Endothelial cell of umbilical vein (primary cell): ENCODE measurements around the gene MINDY4. TPM values are rescaled to one million over a fixed set of nuclear protein-coding genes. Genes with fewer than 3 reads are reported as not detected.

Experiments used
- BruUV-seq: library from RNA; stranded (reverse); fragments of 400-500 nt; replicated peaks from 2 replicates; lab custom pipeline; 2021; lab: Mats Ljungman, UMichigan
- CTCF ChIA-PET: fragments of 300-600, 350-600 bp; sonication (Branson Sonifier 250); formaldehyde crosslinking; loops from one replicate; lab custom pipeline; 2021; ENCODE audit warnings: antibody characterized with exemption, inconsistent platforms; lab: Charles Lee
- POLR2A ChIA-PET: fragments of 300-600, 350-600 bp; sonication (Branson Sonifier 250); formaldehyde crosslinking; loops from one replicate; lab custom pipeline; 2021; ENCODE audit warnings: antibody characterized with exemption, inconsistent platforms; lab: Charles Lee
- DNase-seq: peaks from one replicate; pipeline ENCODE4 v3.0.0-alpha.2; 2011; ENCODE audit warnings: low read depth, low spot score
- FAIRE-seq: peaks from 2 replicates; lab custom pipeline; 2011; peaks lifted over from hg19 to GRCh38; lab: Jason Lieb, UNC
- H2AFZ ChIP-seq: 2 replicates; pipeline ENCODE4 v1.6.0; 2012; ENCODE audit warnings: low read depth, low read length, control low read depth, inconsistent platforms
- H3K27ac ChIP-seq: 2 replicates; pipeline ENCODE4 v1.5.1; 2011; ENCODE audit warnings: low read depth, mild to moderate bottlenecking, control low read depth, low read length, moderate library complexity; ENCODE audit not compliant: insufficient read depth
- H3K27me3 ChIP-seq, 2 experiments: 2 replicates each; pipeline versions ENCODE4 v1.6.0 to v1.6.1; 2011; ENCODE audit warnings: low read length in 2 of 2, mixed read lengths in 1 of 2; ENCODE audit not compliant: control insufficient read depth in 2 of 2, insufficient read depth in 2 of 2
- H3K36me3 ChIP-seq, 2 experiments: 2 replicates in 1 of 2; 3 replicates in 1 of 2; pipeline ENCODE4 v1.5.1; 2011; ENCODE audit warnings: low read length in 2 of 2, mild to moderate bottlenecking in 1 of 2, moderate library complexity in 1 of 2; ENCODE audit not compliant: control insufficient read depth in 2 of 2, insufficient read depth in 2 of 2; ENCODE audit errors: extremely low read depth in 1 of 2
- H3K4me1 ChIP-seq: 3 replicates; pipeline ENCODE4 v1.5.1; 2011; ENCODE audit warnings: mild to moderate bottlenecking, low read length; ENCODE audit not compliant: control insufficient read depth, insufficient read depth; ENCODE audit errors: extremely low read depth
- H3K4me2 ChIP-seq: 2 replicates; pipeline ENCODE4 v1.6.1; 2011; ENCODE audit warnings: low read length, control low read depth, mixed read lengths; ENCODE audit not compliant: insufficient read depth
- H3K4me3 ChIP-seq, 3 experiments: fragments of 200-600 bp in 1 of 3; sonication (generic), shearing (Covaris generic) in 1 of 3; replicated peaks in 1 of 3; 2 replicates each; pipeline ENCODE4 v1.5.1; 2011 to 2016; ENCODE audit warnings: control low read depth in 3 of 3, low read length in 3 of 3, mild to moderate bottlenecking in 2 of 3, inconsistent platforms in 1 of 3, low read depth in 1 of 3, moderate library complexity in 1 of 3; ENCODE audit not compliant: insufficient read depth in 1 of 3
- H3K79me2 ChIP-seq: 2 replicates; pipeline ENCODE4 v1.6.0; 2012; ENCODE audit warnings: low read length, inconsistent platforms; ENCODE audit not compliant: control insufficient read depth, insufficient read depth
- H3K9ac ChIP-seq: replicated peaks from 2 replicates; pipeline ENCODE3; 2011; ENCODE audit warnings: low read length, control low read depth; ENCODE audit not compliant: insufficient read depth; ENCODE audit errors: extremely low read depth
- H3K9me1 ChIP-seq: replicated peaks from 3 replicates; pipeline ENCODE4 v1.6.0; 2011; ENCODE audit warnings: mild to moderate bottlenecking, low read length; ENCODE audit not compliant: control insufficient read depth, insufficient read depth; ENCODE audit errors: extremely low read depth
- H3K9me3 ChIP-seq: replicated peaks from 2 replicates; pipeline ENCODE4 v1.5.1; 2012; ENCODE audit warnings: low read length, inconsistent platforms; ENCODE audit not compliant: control insufficient read depth, insufficient read depth
- H4K20me1 ChIP-seq: replicated peaks from 2 replicates; pipeline ENCODE3; 2011; ENCODE audit warnings: mild to moderate bottlenecking, low read length; ENCODE audit not compliant: control insufficient read depth, insufficient read depth; ENCODE audit errors: extremely low read depth
- EZH2 ChIP-seq: IDR thresholded peaks from 2 replicates; pipeline ENCODE4 v1.6.1; 2012; ENCODE audit warnings: borderline replicate concordance, low read depth, mild to moderate bottlenecking, moderate library complexity, low read length, inconsistent platforms; ENCODE audit not compliant: severe bottlenecking
- FOS ChIP-seq: IDR thresholded peaks from 2 replicates; pipeline ENCODE4 v1.6.1; 2011; ENCODE audit warnings: mild to moderate bottlenecking, low read length, moderate library complexity, borderline replicate concordance; ENCODE audit not compliant: insufficient read depth
- GATA2 ChIP-seq: IDR thresholded peaks from 2 replicates; pipeline ENCODE4 v1.7.0; 2011; ENCODE audit warnings: low read depth, mild to moderate bottlenecking, moderate library complexity, mixed read lengths, low read length; ENCODE audit not compliant: insufficient read length, insufficient read depth
- JUN ChIP-seq: IDR thresholded peaks from 2 replicates; pipeline ENCODE4 v1.6.1; 2011; ENCODE audit warnings: borderline replicate concordance, low read depth; ENCODE audit not compliant: insufficient read length, insufficient read depth
- MYC ChIP-seq: IDR thresholded peaks from one replicate; pipeline ENCODE4 v1.6.1; 2011; ENCODE audit warnings: mild to moderate bottlenecking, low read depth, low read length
- POLR2A ChIP-seq: IDR thresholded peaks from 2 replicates; pipeline ENCODE4 v1.6.1; 2012; ENCODE audit warnings: low read depth, mild to moderate bottlenecking, control low read depth, low read length
- POLR2AphosphoS5 ChIP-seq: IDR thresholded peaks from 2 replicates; pipeline ENCODE4 v1.6.1; 2012; ENCODE audit warnings: low read depth, mild to moderate bottlenecking, control low read depth, low read length, moderate library complexity; ENCODE audit not compliant: insufficient read depth
- dilution Hi-C: fragments of 300-500 bp; cut with MboI; formaldehyde crosslinking; loops from one replicate; pipeline ENCODE4 v1.15.0; 2019; ENCODE audit warnings: low sequenced_read_pairs; ENCODE audit not compliant: extremely low pct_ligation_motif_present
- intact Hi-C: fragments of 100-400 bp; cut with micrococcal nuclease; formaldehyde crosslinking; loops from one replicate; pipeline ENCODE4 v1.10.0; 2022
- polyA plus RNA-seq, 4 experiments: library from polyadenylated mRNA; depleted of rRNA in 3 of 4; stranded (reverse) in 3 of 4; unstranded in 1 of 4; fragments of >200 nt; gene quantifications; 2 replicates each; pipeline versions ENCODE4 v1.2.1 to v1.2.3, GENCODE V29; 2011 to 2012; ENCODE audit warnings: missing spikeins in 1 of 4
- total RNA-seq: library from RNA; stranded (reverse); gene quantifications from 2 replicates; pipeline ENCODE4 v1.2.3, GENCODE V29; 2021
- TF ChIP-seq, protein P1 (sequence below), 2 donors: IDR thresholded peaks; 1 replicate in 1 of 2; 2 replicates in 1 of 2; pipeline ENCODE4 v1.5.1; 2011; ENCODE audit warnings: low read length in 2 of 2, mild to moderate bottlenecking in 2 of 2, moderate library complexity in 2 of 2, control low read depth in 1 of 2, inconsistent platforms in 1 of 2, low read depth in 1 of 2; ENCODE audit not compliant: insufficient read depth in 1 of 2; ENCODE audit errors: extremely low read depth in 1 of 2
- TF ChIP-seq, protein P2 (sequence below): IDR thresholded peaks from 2 replicates; pipeline ENCODE4 v1.6.1; 2011; ENCODE audit not compliant: insufficient read depth, insufficient read length

The MINDY4 gene
- total and polyA plus RNA-seq, 2 donors (not counting 3 experiments of a cell fraction or from before 2014, with no cell fraction given): 2.2 to 4.7 TPM

DNA sequence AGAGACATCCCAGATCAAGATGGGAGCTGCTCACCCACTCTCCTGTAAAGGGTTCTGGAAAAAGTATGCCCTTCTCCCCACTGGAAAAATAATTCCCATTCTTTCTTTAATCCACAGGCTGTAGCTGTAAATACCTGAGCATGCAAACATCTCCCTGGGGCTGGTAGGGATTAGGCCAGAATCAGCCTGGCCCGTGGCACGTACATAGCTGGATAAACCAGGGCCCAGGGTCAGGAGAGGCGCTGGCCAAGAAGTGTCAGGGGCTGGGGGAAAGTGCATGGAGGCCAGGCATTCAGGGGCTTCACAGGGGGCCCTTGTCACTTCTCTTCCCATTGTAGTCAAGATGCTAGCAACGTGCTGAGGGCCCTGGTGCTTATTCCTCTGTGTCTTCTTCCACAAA, 109.7 kb downstream of the MINDY4 start:
- no peak for DNase-seq
- CTCF ChIA-PET: interaction anchor here (1.6 kb wide), 1 partner anchor 58 kb away, joined by 11 read pairs; no protein-coding TSS in a partner anchor
- POLR2A ChIA-PET: no interaction called here
- Histone ChIP-seq H3K9me3 (no peaks in the 10 kb centered on the region), H2AFZ (no peak overlapping the region), H3K36me3 (no peaks in the 10 kb centered on the region), H3K4me1 (no peaks in the 10 kb centered on the region), H3K27ac (no peak overlapping the region), H3K27me3 (peaks cover 0 to 4% of the 10 kb centered on the region in 2 experiments), H3K79me2 (no peaks in the 10 kb centered on the region), H3K4me3 (no peak overlapping the region), H4K20me1 (no peaks in the 10 kb centered on the region), H3K9ac (no peak overlapping the region), H3K9me1 (no peaks in the 10 kb centered on the region), H3K4me2 (no peak overlapping the region)
- BruUV-seq: no TSS peak
- intact Hi-C loops: no loop called here
- FAIRE-seq: no peak
- dilution Hi-C loops: no loop called here
- no peak for TF ChIP-seq JUN
- no peak for TF ChIP-seq EZH2
- TF ChIP-seq POLR2A: no peak
- no peak for TF ChIP-seq GATA2
- TF ChIP-seq, protein P1, sequence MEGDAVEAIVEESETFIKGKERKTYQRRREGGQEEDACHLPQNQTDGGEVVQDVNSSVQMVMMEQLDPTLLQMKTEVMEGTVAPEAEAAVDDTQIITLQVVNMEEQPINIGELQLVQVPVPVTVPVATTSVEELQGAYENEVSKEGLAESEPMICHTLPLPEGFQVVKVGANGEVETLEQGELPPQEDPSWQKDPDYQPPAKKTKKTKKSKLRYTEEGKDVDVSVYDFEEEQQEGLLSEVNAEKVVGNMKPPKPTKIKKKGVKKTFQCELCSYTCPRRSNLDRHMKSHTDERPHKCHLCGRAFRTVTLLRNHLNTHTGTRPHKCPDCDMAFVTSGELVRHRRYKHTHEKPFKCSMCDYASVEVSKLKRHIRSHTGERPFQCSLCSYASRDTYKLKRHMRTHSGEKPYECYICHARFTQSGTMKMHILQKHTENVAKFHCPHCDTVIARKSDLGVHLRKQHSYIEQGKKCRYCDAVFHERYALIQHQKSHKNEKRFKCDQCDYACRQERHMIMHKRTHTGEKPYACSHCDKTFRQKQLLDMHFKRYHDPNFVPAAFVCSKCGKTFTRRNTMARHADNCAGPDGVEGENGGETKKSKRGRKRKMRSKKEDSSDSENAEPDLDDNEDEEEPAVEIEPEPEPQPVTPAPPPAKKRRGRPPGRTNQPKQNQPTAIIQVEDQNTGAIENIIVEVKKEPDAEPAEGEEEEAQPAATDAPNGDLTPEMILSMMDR (IDR thresholded peaks at IDR 0.05; ENCODE audit: extremely low read depth in 1 of 2, insufficient read depth in 1 of 2, low read depth in 1 of 2, low read length in 2 of 2): no peak
- TF ChIP-seq POLR2AphosphoS5: no peak
- no peak for TF ChIP-seq MYC
- no peak for TF ChIP-seq FOS
- TF ChIP-seq, protein P2, sequence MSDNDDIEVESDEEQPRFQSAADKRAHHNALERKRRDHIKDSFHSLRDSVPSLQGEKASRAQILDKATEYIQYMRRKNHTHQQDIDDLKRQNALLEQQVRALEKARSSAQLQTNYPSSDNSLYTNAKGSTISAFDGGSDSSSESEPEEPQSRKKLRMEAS: no peak
